IgD-negative memory B cell (primary cell): Measurements from ENCODE around the gene CD38. TPM values are rescaled to one million over a fixed set of nuclear protein-coding genes. Genes with fewer than 3 reads are reported as not detected.
"Not testable (repeated sequence)": the region's sequence is repeated elsewhere in the genome, so short reads cannot be mapped to it uniquely, and the experiment has no call there.

Experiments
- H3K27ac Mint-ChIP-seq, 3 donors: one replicate each; pipeline ENCODE4 v1.8.0; 2020 to 2022; ENCODE audit warnings: mild to moderate bottlenecking in 3 of 3, mixed read lengths in 3 of 3, moderate library complexity in 1 of 3
- H3K27me3 Mint-ChIP-seq: one replicate; pipeline ENCODE4 v1.8.0; 2021; ENCODE audit warnings: mixed read lengths
- H3K36me3 Mint-ChIP-seq: one replicate; pipeline ENCODE4 v1.8.0; 2020; ENCODE audit warnings: mild to moderate bottlenecking, mixed read lengths
- H3K4me1 Mint-ChIP-seq, 3 donors: one replicate each; pipeline ENCODE4 v1.8.0; 2020 to 2022; ENCODE audit warnings: mixed read lengths in 3 of 3, mild to moderate bottlenecking in 1 of 3
- H3K4me3 Mint-ChIP-seq, 4 donors: one replicate each; pipeline ENCODE4 v1.8.0; 2020 to 2022; ENCODE audit warnings: mild to moderate bottlenecking in 4 of 4, mixed read lengths in 4 of 4, moderate library complexity in 3 of 4
- H3K9me3 Mint-ChIP-seq, 3 donors: one replicate each; pipeline ENCODE4 v1.8.0; 2020 to 2021; ENCODE audit warnings: mixed read lengths in 3 of 3, mild to moderate bottlenecking in 1 of 3
- polyA plus RNA-seq: library from polyadenylated mRNA; unstranded; fragments of 300-500 nt; fragmentation: Illumina TruSeq; gene quantifications from one replicate; pipeline ENCODE4 v1.2.3, GENCODE V29; 2021

CD38 gene
- polyA plus RNA-seq, 1 donor from 2014 or later, result 20.9 TPM

DNA sequence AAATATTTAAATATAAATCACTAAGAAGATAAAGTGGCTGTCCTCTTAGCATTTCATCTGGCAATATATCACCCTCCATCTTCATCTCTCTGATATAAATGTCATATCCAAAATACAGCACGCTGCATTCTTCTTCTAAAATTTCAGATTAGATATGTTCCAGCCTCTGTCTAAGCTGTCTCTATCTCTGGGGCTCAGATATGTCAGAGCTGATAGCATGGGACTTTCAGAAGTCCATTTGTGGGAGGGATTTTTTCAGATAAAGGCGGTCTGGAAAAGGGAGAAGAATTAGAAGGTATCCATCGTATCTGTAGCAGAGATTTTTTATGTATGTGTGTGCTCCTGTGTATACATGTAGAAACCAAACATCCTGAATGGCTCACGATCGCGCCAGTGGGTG lies 25.0 kb upstream of the CD38 start:
- Mint-ChIP-seq H3K4me1 (peaks cover 23 to 31% (median 28%) of the 10 kb centered on the region in 3 donors), H3K9me3 (peaks cover 0 to 6% (median 1%) of the 10 kb centered on the region in 3 donors), H3K36me3 (no peaks in the 10 kb centered on the region), H3K4me3 (no peak overlapping the region), H3K27me3 (peaks cover 2% of the 10 kb centered on the region), H3K27ac (no peak overlapping the region)

- Mint-ChIP-seq H3K4me3 (peak overlapping the region in 1 of 4 donors; percentile 75), H3K27ac (peak overlapping the region in 1 of 3 donors; percentile 58), H3K27me3 (peaks cover 2% of the 10 kb centered on the region), H3K4me1 (peaks cover 23 to 31% (median 28%) of the 10 kb centered on the region in 3 donors), H3K9me3 (peaks cover 0 to 6% (median 1%) of the 10 kb centered on the region in 3 donors), H3K36me3 (no peaks in the 10 kb centered on the region)
Measured at GRCh38 chr4:15753786-15754185, 24.3 kb upstream of the CD38 start.

- H3K27ac Mint-ChIP-seq, result peak overlapping the region in 1 of 3 donors; percentile 58
- no peak overlapping the region for H3K4me3 Mint-ChIP-seq
- H3K4me1 Mint-ChIP-seq, result peaks cover 23 to 31% (median 29%) of the 10 kb centered on the region in 3 donors
- peaks cover 0 to 6% (median 1%) of the 10 kb centered on the region in 3 donors for H3K9me3 Mint-ChIP-seq
- H3K27me3 Mint-ChIP-seq, result peaks cover 2% of the 10 kb centered on the region
- no peaks in the 10 kb centered on the region for H3K36me3 Mint-ChIP-seq
Measured at GRCh38 chr4:15754323-15754722, 23.8 kb upstream of the CD38 start.

DNA sequence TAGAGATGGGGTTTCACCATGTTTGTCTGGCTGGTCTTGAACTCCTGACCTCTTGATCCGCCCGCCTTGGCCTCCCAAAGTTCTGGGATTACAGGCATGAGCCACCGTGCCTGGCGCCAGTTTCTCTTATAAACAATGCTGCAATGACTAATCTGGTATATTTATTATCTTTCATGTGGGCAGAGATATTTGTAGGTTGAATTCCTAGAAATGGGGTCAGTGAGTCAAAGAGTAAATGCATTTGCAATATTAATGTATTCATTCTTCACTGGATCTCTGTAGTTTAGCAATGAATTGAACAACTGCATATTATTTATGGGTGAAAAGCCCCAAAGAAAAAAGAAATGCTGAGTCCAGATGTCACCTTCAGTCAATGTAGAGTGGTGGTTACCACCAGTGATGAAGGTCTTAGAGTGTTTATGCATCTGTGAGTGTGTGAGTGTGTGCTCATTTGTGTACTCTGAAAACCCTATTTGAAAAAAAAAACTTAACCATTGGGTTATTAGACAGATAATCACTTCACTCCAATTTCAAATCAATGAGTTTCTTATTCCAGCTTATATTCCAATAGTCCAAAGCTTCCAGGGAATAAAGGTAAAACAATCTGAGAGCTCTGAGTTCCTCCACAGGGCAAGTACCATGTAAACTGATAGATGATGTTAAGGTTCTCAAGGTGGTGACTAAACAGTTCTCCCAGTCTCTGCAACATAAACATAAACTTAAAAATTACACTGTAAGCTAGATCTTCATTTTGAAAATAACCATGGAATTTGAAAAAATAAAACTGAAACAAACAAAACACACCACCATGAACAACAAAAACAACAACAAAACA lies 22.6 kb upstream of the CD38 start:
- peaks cover 23 to 32% (median 31%) of the 10 kb centered on the region in 3 donors for H3K4me1 Mint-ChIP-seq
- peaks cover 3% of the 10 kb centered on the region for H3K27me3 Mint-ChIP-seq
- H3K9me3 Mint-ChIP-seq, result peaks cover 0 to 6% (median 1%) of the 10 kb centered on the region in 3 donors
- H3K4me3 Mint-ChIP-seq, result peak overlapping the region; percentile 17 to 73 (median 47)
- peak overlapping the region; percentile 18 to 20 (median 19) for H3K27ac Mint-ChIP-seq
- no peaks in the 10 kb centered on the region for H3K36me3 Mint-ChIP-seq

DNA sequence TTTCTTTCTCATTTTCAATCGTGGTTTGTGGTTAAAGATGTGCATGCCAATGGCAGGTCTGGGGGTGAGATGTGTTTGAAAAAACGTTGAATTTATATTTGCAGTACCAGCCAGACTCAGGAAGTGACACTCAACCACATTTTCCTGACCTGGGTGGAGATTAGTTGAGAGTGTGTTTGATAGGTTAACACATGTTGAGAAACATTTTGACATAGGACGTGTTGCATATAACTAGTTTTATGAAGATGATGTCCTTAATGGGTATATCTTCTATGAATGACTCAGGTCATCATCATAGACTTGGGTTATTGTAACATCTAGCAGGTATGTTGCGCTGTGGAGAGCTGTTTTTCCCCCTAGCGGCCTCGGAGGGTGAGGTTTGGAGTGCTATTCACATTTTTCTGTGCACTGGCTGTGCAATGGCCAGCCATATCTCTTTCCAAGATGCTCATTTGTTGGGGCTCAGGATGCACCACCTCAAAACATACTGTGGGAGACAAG lies 21.7 kb upstream of the CD38 start:
- Mint-ChIP-seq H3K27ac (peak overlapping the region; percentile 18 to 60 (median 20)), H3K4me3 (peak overlapping the region; percentile 10 to 81 (median 68)), H3K4me1 (peaks cover 23 to 32% (median 31%) of the 10 kb centered on the region in 3 donors), H3K36me3 (no peaks in the 10 kb centered on the region), H3K9me3 (no peaks in the 10 kb centered on the region), H3K27me3 (peaks cover 3% of the 10 kb centered on the region)

DNA sequence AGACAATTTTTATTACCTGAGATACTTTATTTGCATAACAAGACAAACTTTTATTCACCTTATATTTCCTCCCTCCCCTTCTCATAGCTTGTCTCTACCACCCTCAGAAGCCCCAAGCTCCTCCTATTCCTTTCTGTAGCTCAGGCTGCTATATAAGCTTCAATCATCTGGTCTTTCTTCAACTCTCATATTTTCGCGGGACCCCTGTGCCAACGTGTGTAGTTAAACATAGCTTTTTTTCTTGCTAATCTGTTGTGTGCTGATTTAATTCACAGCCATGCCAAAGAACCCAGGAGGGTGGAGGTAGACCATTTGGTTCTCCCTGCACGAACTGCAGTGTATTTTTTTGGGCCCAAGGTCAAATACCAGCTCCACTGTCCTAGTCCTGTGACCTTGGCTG lies 21.1 kb upstream of the CD38 start:
- no peak overlapping the region for H3K27ac Mint-ChIP-seq
- H3K4me1 Mint-ChIP-seq, result peaks cover 23 to 32% (median 31%) of the 10 kb centered on the region in 3 donors
- peaks cover 4% of the 10 kb centered on the region for H3K27me3 Mint-ChIP-seq
- no peaks in the 10 kb centered on the region for H3K9me3 Mint-ChIP-seq
- H3K36me3 Mint-ChIP-seq, result no peaks in the 10 kb centered on the region
- peak overlapping the region in 3 of 4 donors; percentile 64 to 81 (median 73) for H3K4me3 Mint-ChIP-seq

DNA sequence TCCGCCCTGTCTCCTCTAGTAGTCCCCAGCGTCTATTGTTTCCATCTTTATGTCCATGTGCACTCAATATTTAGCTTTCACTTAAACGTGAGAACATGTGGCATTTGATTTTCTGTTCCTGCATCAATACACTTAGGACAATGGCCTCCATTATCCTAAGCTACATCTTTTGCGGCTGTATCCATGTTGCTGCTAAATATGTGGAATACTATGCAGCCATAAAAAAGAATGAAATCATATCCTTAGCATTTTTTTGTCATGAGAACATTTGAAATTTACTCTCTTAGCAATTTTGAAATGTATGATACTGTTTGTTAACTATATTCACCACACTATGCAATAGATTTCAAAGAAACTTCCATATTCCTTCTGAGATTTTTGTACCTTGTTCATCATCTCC lies 19.8 kb upstream of the CD38 start:
- Mint-ChIP-seq H3K36me3 (no peaks in the 10 kb centered on the region), H3K27ac (no peak overlapping the region), H3K9me3 (no peaks in the 10 kb centered on the region), H3K27me3 (peaks cover 4% of the 10 kb centered on the region), H3K4me3 (no peak overlapping the region), H3K4me1 (peaks cover 25 to 32% (median 31%) of the 10 kb centered on the region in 3 donors)

DNA sequence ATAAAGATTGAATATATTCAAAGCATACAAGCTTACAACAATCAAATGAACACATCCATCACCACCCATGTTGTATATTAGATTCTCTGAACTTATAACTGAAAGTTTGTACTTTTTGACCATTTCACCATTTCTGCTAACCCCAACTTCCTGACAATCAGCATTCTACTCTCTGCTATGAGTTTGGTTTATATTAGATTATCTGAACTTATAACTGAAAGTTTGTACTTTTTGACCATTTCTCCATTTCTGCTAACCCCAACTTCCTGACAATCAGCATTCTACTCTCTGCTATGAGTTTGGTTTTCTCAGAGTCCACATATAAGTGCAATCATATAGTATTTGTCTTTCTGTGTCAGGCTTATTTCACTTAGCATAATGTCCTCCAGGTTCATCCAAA lies 15.7 kb upstream of the CD38 start:
- H3K27ac Mint-ChIP-seq, H3K36me3 Mint-ChIP-seq, H3K27me3 Mint-ChIP-seq, H3K9me3 Mint-ChIP-seq, H3K4me3 Mint-ChIP-seq: not testable (repeated sequence)
- H3K4me1 Mint-ChIP-seq, result peaks cover 11 to 17% (median 14%) of the 10 kb centered on the region in 3 donors

DNA sequence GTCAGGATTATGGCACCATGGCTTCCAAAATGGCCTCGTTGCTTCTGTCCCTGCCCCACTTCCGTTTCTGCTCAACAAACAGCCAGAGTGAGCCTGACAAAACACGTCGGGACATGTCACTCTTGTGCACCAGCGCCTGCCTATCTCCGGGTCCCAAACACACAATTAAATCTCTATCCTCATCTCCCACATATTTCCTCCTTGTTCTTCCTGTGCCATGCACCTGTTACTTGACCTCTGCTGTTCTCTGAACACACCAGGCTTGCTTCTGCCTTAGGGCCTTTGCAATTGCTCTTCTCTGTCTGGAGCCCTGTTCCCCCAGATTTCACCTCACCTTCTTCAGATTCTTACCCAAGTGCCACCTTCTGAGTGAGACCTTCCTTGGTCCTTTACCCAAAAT lies 12.7 kb upstream of the CD38 start:
- Mint-ChIP-seq H3K27me3 (peaks cover 1% of the 10 kb centered on the region), H3K27ac (no peak overlapping the region), H3K4me3 (no peak overlapping the region), H3K4me1 (peaks cover 11 to 16% (median 12%) of the 10 kb centered on the region in 3 donors), H3K36me3 (no peaks in the 10 kb centered on the region), H3K9me3 (no peaks in the 10 kb centered on the region)

DNA sequence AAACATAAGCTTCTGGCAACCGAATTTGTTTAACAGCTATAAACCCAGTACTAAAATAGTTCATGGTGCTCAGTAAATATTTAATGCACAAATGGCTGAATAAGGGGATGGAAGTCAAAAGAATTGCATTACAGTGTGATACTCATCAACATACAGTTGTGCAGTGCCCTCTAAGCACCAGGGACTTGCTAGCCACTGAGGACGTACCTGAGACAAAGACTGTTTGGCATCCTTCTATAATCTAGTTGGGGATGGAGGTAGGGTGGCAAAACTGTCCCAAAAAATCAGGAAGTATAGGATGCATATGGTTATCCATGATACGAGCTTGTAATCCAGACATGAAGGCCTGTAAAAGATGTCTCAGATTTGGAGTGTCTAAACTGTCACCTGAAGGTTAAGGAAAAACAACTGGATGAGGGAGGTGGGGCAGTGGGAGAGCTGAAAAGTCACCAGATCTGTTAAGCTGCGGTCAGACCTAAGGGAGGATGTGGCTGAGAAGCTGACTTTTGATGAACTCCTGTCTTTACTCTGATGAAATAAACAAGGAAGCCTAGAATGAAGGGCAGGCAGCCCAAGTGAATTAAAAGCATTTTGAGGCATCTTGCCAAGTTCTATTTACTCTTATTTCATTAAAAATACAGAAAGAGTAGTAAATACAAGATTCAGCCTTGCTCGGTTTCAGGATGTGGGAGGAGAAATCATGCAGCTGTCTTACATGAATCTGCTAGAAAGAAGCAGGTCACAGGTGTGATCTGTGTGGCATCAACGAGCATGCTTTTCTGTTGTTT lies 12.0 kb upstream of the CD38 start:
- H3K4me1 Mint-ChIP-seq, result peaks cover 12 to 17% (median 13%) of the 10 kb centered on the region in 3 donors
- H3K27ac Mint-ChIP-seq, result peak overlapping the region in 1 of 3 donors; percentile 32
- no peaks in the 10 kb centered on the region for H3K36me3 Mint-ChIP-seq
- H3K27me3 Mint-ChIP-seq, result peaks cover 1% of the 10 kb centered on the region
- no peaks in the 10 kb centered on the region for H3K9me3 Mint-ChIP-seq
- peak overlapping the region in 2 of 4 donors; percentile 18 to 28 for H3K4me3 Mint-ChIP-seq

DNA sequence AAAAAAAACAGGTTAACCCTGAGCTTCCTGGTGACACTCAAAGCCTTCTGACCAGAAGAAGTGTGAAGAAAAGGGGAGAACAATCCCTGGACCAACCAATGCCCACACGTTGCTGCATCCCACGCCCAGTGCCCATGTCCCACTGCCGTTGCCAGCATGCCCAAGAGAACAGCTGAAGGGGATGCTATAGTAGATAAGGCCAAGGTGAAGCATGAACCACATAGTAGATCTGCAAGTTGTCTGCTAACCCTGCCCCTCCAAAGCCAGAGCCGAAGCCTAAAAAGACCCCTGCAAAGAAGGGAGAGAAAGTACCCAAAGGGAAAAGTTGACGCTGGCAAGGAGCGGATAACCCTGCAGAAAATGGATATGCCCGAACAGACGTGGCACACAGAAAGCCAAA lies 11.3 kb upstream of the CD38 start:
- no peaks in the 10 kb centered on the region for H3K36me3 Mint-ChIP-seq
- H3K4me3 Mint-ChIP-seq, result no peak overlapping the region
- peak overlapping the region in 1 of 3 donors; percentile 53 for H3K27ac Mint-ChIP-seq
- peaks cover 17 to 21% (median 18%) of the 10 kb centered on the region in 3 donors for H3K4me1 Mint-ChIP-seq
- H3K9me3 Mint-ChIP-seq, result no peaks in the 10 kb centered on the region
- no peaks in the 10 kb centered on the region for H3K27me3 Mint-ChIP-seq

DNA sequence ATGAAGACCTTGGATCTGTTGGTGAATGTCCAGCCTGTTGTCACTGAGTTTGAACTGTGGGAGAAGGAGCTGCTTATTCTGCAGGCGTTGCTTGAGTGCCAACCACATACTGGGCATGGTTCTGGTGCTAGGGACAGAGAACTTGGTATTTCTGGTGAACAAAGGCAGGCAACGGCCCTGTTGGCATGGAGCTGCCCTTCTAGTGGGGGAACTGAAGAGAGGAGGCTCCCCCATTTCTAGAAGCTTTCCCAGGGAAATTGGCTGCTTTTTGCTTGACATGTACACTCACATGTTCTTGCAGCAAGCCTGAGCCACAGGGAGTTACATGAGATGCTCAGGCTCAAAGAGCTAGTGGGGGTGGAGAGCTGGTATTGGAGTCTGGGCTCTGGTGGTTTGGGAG lies 8.9 kb upstream of the CD38 start:
- Mint-ChIP-seq H3K27ac (no peak overlapping the region), H3K36me3 (no peaks in the 10 kb centered on the region), H3K4me1 (peaks cover 18 to 23% (median 19%) of the 10 kb centered on the region in 3 donors), H3K9me3 (no peaks in the 10 kb centered on the region), H3K27me3 (no peaks in the 10 kb centered on the region), H3K4me3 (no peak overlapping the region)

DNA sequence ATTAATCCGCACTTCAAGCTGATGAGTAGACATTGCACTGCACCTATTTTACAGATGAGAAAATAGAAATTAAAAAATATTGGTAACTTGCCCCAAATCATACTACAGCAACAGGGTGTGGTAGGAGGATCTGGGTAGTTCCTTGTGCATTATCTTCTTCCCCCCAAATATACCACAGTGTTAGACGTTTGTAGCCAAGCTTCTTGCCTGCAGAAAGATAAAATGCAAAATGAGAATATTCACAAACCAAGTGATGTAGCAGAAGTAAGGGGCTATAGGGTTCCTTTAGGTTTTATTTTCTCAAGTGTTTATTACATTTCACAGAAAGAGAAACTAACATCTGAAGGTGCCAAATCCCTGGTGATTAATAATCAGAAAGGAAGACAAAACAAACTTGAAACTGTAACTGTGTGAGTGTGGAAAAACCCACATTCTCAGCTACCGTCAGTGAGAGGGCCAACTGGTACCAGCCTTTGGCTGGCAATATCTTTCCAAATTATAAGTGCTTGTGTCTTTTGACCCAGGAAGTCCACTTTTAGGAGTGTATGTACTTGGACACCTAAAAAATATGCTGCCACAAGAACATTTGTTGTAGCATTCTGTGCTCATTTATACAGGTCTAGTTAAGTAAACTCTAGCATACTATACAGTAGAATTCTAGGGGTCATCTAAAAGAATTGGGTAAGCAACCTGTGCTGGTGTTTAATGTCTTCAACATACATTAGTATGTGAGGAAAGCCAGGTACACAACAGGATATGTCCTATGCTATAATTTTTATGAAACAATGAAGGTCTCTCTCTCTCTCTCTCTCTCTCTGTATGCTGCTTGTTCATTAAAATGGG lies 6.7 kb upstream of the CD38 start:
- Mint-ChIP-seq H3K36me3 (no peaks in the 10 kb centered on the region), H3K4me3 (peak overlapping the region in 2 of 4 donors; percentile 40 to 57), H3K27me3 (peaks cover 2% of the 10 kb centered on the region), H3K27ac (no peak overlapping the region), H3K4me1 (peaks cover 9 to 16% (median 15%) of the 10 kb centered on the region in 3 donors), H3K9me3 (no peaks in the 10 kb centered on the region)

DNA sequence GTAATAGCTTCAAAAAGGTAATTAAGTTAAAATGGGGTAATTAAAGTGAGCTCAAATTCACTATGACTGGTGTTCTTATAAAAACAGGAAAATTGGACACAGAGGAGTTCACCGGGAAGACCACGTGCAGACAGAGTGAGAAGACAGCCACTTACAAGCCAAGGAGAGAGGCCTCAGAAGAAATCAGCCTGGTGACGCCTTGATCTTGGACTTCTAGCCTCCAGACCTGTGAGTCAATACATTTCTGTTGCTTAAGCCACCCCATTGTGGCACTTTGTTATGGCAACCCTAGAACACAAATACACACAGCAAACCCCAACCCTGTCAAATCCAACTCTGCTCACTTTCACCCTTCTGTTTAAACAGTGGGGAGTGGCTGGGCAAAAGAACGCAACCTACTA lies 4.1 kb upstream of the CD38 start:
- Mint-ChIP-seq H3K4me3 (no peak overlapping the region), H3K4me1 (peaks cover 20 to 27% (median 24%) of the 10 kb centered on the region in 3 donors), H3K36me3 (no peaks in the 10 kb centered on the region), H3K27ac (peak overlapping the region in 1 of 3 donors; percentile 48), H3K9me3 (no peaks in the 10 kb centered on the region), H3K27me3 (peaks cover 2% of the 10 kb centered on the region)
